HepG2 (cell line): ENCODE measurements around the gene AP2S1. TPM values are rescaled to one million over a fixed set of nuclear protein-coding genes. Genes with fewer than 3 reads are reported as not detected.

Source experiments
- AGO2 ChIP-seq: fragments of 200-400 bp; formaldehyde crosslinking; optimal IDR thresholded peaks from 2 replicates; pipeline ENCODE3; 2017; ENCODE audit warnings: mild to moderate bottlenecking, low read depth, low read length, moderate library complexity
- FOXJ3 ChIP-seq: sonication (generic); formaldehyde crosslinking; IDR thresholded peaks from 2 replicates; pipeline ENCODE4 v1.4.0; 2020; ENCODE audit warnings: missing genetic modification reagents, mild to moderate bottlenecking, borderline replicate concordance
- FOXO1 ChIP-seq: sonication (generic); formaldehyde crosslinking; IDR thresholded peaks from 2 replicates; pipeline ENCODE4 v1.4.0; 2020; ENCODE audit warnings: missing genetic modification reagents
- GMEB1 ChIP-seq: sonication (generic); formaldehyde crosslinking; IDR thresholded peaks from 2 replicates; pipeline ENCODE4 v1.5.1; 2020; ENCODE audit warnings: missing genetic modification reagents, mild to moderate bottlenecking, borderline replicate concordance
- MEIS1 ChIP-seq: sonication (generic); formaldehyde crosslinking; IDR thresholded peaks from 2 replicates; pipeline ENCODE4 v1.9.0; 2021; ENCODE audit warnings: mild to moderate bottlenecking, missing genetic modification reagents, moderate library complexity, borderline replicate concordance
- MZF1 ChIP-seq: sonication (generic); formaldehyde crosslinking; IDR thresholded peaks from 2 replicates; pipeline ENCODE4 v1.8.1; 2023; ENCODE audit warnings: mild to moderate bottlenecking, missing genetic modification reagents, borderline replicate concordance
- THAP11 ChIP-seq: IDR thresholded peaks from 2 replicates; pipeline ENCODE4 v1.6.1; 2016; ENCODE audit warnings: missing biosample characterization, missing genetic modification reagents
- ZBTB26 ChIP-seq: IDR thresholded peaks from 2 replicates; pipeline ENCODE4 v1.6.1; 2016; ENCODE audit warnings: missing compliant biosample characterization, missing genetic modification reagents, borderline replicate concordance
- ZNF230 ChIP-seq: sonication (generic); formaldehyde crosslinking; IDR thresholded peaks from 2 replicates; pipeline ENCODE4 v1.4.0; 2020; ENCODE audit warnings: mild to moderate bottlenecking, missing genetic modification reagents
- ZNF234 ChIP-seq: sonication (generic); formaldehyde crosslinking; conservative IDR thresholded peaks from 2 replicates; pipeline ENCODE4 v1.5.1; 2020; ENCODE audit warnings: mild to moderate bottlenecking, missing genetic modification reagents
- ZNF331 ChIP-seq: sonication (generic); formaldehyde crosslinking; IDR thresholded peaks from 2 replicates; pipeline ENCODE4 v1.4.0; 2020; ENCODE audit warnings: missing genetic modification reagents
- ZNF362 ChIP-seq: sonication (generic); formaldehyde crosslinking; IDR thresholded peaks from 2 replicates; pipeline ENCODE4 v1.4.0; 2020; ENCODE audit warnings: missing genetic modification reagents, mild to moderate bottlenecking, borderline replicate concordance
- ZNF691 ChIP-seq: sonication (generic); formaldehyde crosslinking; IDR thresholded peaks from 2 replicates; pipeline ENCODE4 v1.4.0; 2020; ENCODE audit warnings: missing genetic modification reagents, low read depth, mild to moderate bottlenecking, borderline replicate concordance
- ZNF841 ChIP-seq: sonication (generic); formaldehyde crosslinking; IDR thresholded peaks from 2 replicates; pipeline ENCODE4 v1.8.1; 2023; ENCODE audit warnings: missing genetic modification reagents, borderline replicate concordance
- polyA plus RNA-seq, 8 experiments: library from polyadenylated mRNA; depleted of rRNA in 3 of 8; stranded (reverse) in 7 of 8; unstranded in 1 of 8; fragments of >200 nt; fragmentation: Illumina TruSeq in 4 of 8; extraction: Trizol in 4 of 8; gene quantifications; 2 replicates each; pipeline versions ENCODE4 v1.2.1 to v1.2.3, GENCODE V29; 2011 to 2016; ENCODE audit warnings: low read depth in 4 of 8, missing spikeins in 1 of 8, mixed read lengths in 1 of 8; ENCODE audit not compliant: insufficient read depth in 1 of 8
- total RNA-seq, 5 experiments: library from RNA; depleted of rRNA; stranded (reverse); fragments of >200 nt; fragmentation: Illumina TruSeq; extraction: Trizol; gene quantifications; 2 replicates each; pipeline ENCODE4 v1.2.3, GENCODE V29; 2016; ENCODE audit warnings: low read depth in 1 of 5
- TF ChIP-seq, protein P1 (sequence below): IDR thresholded peaks from 2 replicates; pipeline ENCODE4 v1.6.1; 2012; ENCODE audit warnings: low read depth, low read length, improper control_type of control experiment
- TF ChIP-seq, protein P2 (sequence below): sonication (generic); formaldehyde crosslinking; IDR thresholded peaks from 2 replicates; pipeline ENCODE4 v1.5.0; 2020; ENCODE audit warnings: missing genetic modification reagents
- TF ChIP-seq, protein P3 (sequence below): sonication (generic); formaldehyde crosslinking; IDR thresholded peaks from 2 replicates; pipeline ENCODE4 v1.9.0; 2022; ENCODE audit warnings: missing genetic modification reagents, mild to moderate bottlenecking, borderline replicate concordance

AP2S1 gene
- total and polyA plus RNA-seq, 2 of the 13 experiments (the other 11 are each of a cell fraction or from before 2014, with no cell fraction given): 45.2 to 86.1 TPM

DNA sequence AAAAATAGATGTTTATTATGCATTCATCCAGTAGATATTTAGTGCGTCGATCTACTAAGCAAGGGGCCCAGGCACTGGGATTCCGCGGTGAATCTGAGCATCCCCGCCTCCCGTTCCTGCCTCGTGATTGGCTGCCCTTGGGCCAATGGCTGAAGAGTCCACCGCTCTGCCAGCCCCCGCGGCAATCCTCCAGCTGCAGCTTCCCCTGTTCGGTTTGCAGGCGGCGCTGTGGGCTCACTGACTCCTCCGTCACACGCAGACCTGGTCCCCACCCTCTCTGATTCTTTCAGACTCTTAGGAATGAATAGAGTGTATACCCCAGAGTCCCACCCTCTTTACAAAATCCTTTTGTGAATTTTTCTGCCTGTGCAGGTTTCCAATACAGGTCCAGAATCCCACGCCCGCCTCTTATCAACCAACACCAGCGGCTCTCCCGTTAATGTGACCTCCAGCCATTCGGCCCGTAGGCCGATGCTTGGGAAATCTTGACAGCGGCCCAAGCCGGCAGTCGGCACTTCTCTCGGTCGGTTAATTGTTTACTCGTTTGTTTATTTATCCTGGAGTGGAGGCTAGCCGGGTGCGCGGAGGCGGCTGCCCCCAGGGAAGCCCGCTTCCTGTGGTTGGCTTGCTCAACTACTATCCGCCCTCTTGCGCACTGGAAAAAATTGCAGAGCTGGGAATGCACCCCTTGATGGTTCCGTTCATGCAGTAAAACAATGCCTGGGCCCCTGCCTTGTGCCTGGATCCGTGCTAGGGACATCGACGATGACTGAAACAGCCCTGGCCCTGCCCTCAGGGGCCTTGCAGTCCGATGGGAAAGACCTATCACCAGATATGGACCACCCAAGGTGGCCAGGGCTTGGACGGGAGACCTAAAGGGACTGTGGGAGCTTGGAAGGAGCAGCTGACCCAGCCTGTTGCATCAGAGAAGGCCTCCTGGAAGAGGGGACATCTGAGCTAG lies 5.7 kb upstream of the AP2S1 start (continued):
- TF ChIP-seq THAP11 (CRISPR knock-in tag): peak; percentile 71; the same call in 1 of the 2 replicates
- TF ChIP-seq ZNF234 (CRISPR knock-in tag): no peak
- 0 out of 2 replicates have a peak, but pooled peaks have one; percentile 26 for TF ChIP-seq ZBTB26 (CRISPR knock-in tag)
- TF ChIP-seq, protein P1, sequence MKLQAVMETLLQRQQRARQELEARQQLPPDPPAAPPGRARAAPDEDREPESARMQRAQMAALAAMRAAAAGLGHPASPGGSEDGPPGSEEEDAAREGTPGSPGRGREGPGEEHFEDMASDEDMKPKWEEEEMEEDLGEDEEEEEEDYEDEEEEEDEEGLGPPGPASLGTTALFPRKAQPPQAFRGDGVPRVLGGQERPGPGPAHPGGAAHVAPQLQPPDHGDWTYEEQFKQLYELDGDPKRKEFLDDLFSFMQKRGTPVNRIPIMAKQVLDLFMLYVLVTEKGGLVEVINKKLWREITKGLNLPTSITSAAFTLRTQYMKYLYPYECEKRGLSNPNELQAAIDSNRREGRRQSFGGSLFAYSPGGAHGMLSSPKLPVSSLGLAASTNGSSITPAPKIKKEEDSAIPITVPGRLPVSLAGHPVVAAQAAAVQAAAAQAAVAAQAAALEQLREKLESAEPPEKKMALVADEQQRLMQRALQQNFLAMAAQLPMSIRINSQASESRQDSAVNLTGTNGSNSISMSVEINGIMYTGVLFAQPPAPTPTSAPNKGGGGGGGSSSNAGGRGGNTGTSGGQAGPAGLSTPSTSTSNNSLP: peak; percentile 27; the same call in 1 of the 2 replicates
- TF ChIP-seq, protein P2, sequence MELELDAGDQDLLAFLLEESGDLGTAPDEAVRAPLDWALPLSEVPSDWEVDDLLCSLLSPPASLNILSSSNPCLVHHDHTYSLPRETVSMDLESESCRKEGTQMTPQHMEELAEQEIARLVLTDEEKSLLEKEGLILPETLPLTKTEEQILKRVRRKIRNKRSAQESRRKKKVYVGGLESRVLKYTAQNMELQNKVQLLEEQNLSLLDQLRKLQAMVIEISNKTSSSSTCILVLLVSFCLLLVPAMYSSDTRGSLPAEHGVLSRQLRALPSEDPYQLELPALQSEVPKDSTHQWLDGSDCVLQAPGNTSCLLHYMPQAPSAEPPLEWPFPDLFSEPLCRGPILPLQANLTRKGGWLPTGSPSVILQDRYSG (CRISPR knock-in tag): no peak
- 0 out of 2 replicates have a peak, but pooled peaks have one; percentile 12 for TF ChIP-seq ZNF362 (CRISPR knock-in tag)
- no peak for TF ChIP-seq MZF1 (CRISPR knock-in tag)
- no peak for TF ChIP-seq ZNF230 (CRISPR knock-in tag)
- TF ChIP-seq ZNF691: peak; percentile 71
- peak; percentile 73 for TF ChIP-seq ZNF331 (CRISPR knock-in tag)
- TF ChIP-seq GMEB1 (CRISPR knock-in tag): peak; percentile 49; the same call in 1 of the 2 replicates
- no peak for TF ChIP-seq ZNF841 (CRISPR knock-in tag)
- peak; percentile 20; the same call in 1 of the 2 replicates for TF ChIP-seq FOXJ3 (CRISPR knock-in tag)
- TF ChIP-seq, protein P3, sequence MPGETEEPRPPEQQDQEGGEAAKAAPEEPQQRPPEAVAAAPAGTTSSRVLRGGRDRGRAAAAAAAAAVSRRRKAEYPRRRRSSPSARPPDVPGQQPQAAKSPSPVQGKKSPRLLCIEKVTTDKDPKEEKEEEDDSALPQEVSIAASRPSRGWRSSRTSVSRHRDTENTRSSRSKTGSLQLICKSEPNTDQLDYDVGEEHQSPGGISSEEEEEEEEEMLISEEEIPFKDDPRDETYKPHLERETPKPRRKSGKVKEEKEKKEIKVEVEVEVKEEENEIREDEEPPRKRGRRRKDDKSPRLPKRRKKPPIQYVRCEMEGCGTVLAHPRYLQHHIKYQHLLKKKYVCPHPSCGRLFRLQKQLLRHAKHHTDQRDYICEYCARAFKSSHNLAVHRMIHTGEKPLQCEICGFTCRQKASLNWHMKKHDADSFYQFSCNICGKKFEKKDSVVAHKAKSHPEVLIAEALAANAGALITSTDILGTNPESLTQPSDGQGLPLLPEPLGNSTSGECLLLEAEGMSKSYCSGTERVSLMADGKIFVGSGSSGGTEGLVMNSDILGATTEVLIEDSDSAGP: peak; percentile 41
- TF ChIP-seq MEIS1 (CRISPR knock-in tag): no peak
- TF ChIP-seq FOXO1 (CRISPR knock-in tag): peak; percentile 50; the same call in 1 of the 2 replicates
- no peak for TF ChIP-seq AGO2
